IPS-15b (cell line): ENCODE results near the gene ATXN2.
"Not testable (repeated sequence)": the region's sequence is repeated elsewhere in the genome, so short reads cannot be mapped to it uniquely, and the experiment has no call there.

Experiments used
- H3K27me3 ChIP-seq: one replicate; pipeline ENCODE4 v1.6.1; 2013; ENCODE audit warnings: low read length; ENCODE audit not compliant: control insufficient read depth, insufficient read depth
- H3K36me3 ChIP-seq: one replicate; pipeline ENCODE4 v1.6.1; 2013; ENCODE audit warnings: low read length; ENCODE audit not compliant: control insufficient read depth, insufficient read depth
- H3K4me1 ChIP-seq: one replicate; pipeline ENCODE4 v1.6.1; 2013; ENCODE audit warnings: mild to moderate bottlenecking, low read length; ENCODE audit not compliant: control insufficient read depth, insufficient read depth
- H3K4me3 ChIP-seq: one replicate; pipeline ENCODE4 v1.5.1; 2013; ENCODE audit warnings: low read depth, low read length
- H3K9ac ChIP-seq: one replicate; pipeline ENCODE4 v1.6.1; 2013; ENCODE audit warnings: low read depth, mild to moderate bottlenecking, low read length
- H3K9me3 ChIP-seq: one replicate; pipeline ENCODE4 v1.6.1; 2013; ENCODE audit warnings: mild to moderate bottlenecking, low read length; ENCODE audit not compliant: control insufficient read depth, insufficient read depth

Gene ATXN2

GRCh38 chr12:111467857-111468241 is 131.3 kb downstream of the ATXN2 start:
- H3K36me3 ChIP-seq: peaks cover 9% of the 10 kb centered on the region
- no peak overlapping the region for H3K4me3 ChIP-seq
- no peak overlapping the region for H3K9ac ChIP-seq
- H3K9me3 ChIP-seq: no peaks in the 10 kb centered on the region
- no peaks in the 10 kb centered on the region for H3K4me1 ChIP-seq
- H3K27me3 ChIP-seq: no peaks in the 10 kb centered on the region

GRCh38 chr12:111467092-111467856 is 131.8 kb downstream of the ATXN2 start:
- peaks cover 9% of the 10 kb centered on the region for H3K36me3 ChIP-seq
- no peak overlapping the region for H3K4me3 ChIP-seq
- no peak overlapping the region for H3K9ac ChIP-seq
- H3K9me3 ChIP-seq: no peaks in the 10 kb centered on the region
- no peaks in the 10 kb centered on the region for H3K4me1 ChIP-seq
- no peaks in the 10 kb centered on the region for H3K27me3 ChIP-seq

- Histone ChIP-seq H3K27me3 (no peaks in the 10 kb centered on the region), H3K36me3 (no peaks in the 10 kb centered on the region), H3K9me3 (no peaks in the 10 kb centered on the region), H3K4me1 (no peaks in the 10 kb centered on the region), H3K9ac (no peak overlapping the region), H3K4me3 (no peak overlapping the region)
Observed at GRCh38 chr12:111462210-111462769, 136.8 kb downstream of the ATXN2 start.

GRCh38 chr12:111460111-111460510 is 139.0 kb downstream of the ATXN2 start:
- H3K36me3 ChIP-seq: peaks cover 12% of the 10 kb centered on the region
- H3K27me3 ChIP-seq, H3K9ac ChIP-seq, H3K4me1 ChIP-seq, H3K9me3 ChIP-seq, H3K4me3 ChIP-seq: not testable (repeated sequence)

GRCh38 chr12:111458546-111459172 is 140.5 kb downstream of the ATXN2 start:
- peaks cover 12% of the 10 kb centered on the region for H3K36me3 ChIP-seq
- no peaks in the 10 kb centered on the region for H3K27me3 ChIP-seq
- H3K4me1 ChIP-seq: no peaks in the 10 kb centered on the region
- H3K9me3 ChIP-seq: no peaks in the 10 kb centered on the region
- H3K4me3 ChIP-seq: no peak overlapping the region
- H3K9ac ChIP-seq: no peak overlapping the region

- Histone ChIP-seq H3K9me3 (no peaks in the 10 kb centered on the region), H3K4me1 (no peaks in the 10 kb centered on the region), H3K36me3 (peaks cover 12% of the 10 kb centered on the region), H3K4me3 (no peak overlapping the region), H3K27me3 (no peaks in the 10 kb centered on the region), H3K9ac (no peak overlapping the region)
Observed at GRCh38 chr12:111457577-111457976, 141.5 kb downstream of the ATXN2 start.

- Histone ChIP-seq H3K9ac (no peak overlapping the region), H3K9me3 (no peaks in the 10 kb centered on the region), H3K27me3 (no peaks in the 10 kb centered on the region), H3K4me1 (no peaks in the 10 kb centered on the region), H3K4me3 (no peak overlapping the region), H3K36me3 (peaks cover 12% of the 10 kb centered on the region)
Observed at GRCh38 chr12:111457071-111457470, 142.0 kb downstream of the ATXN2 start.

GRCh38 chr12:111455448-111456320 is 143.4 kb downstream of the ATXN2 start:
- Histone ChIP-seq H3K27me3 (no peaks in the 10 kb centered on the region), H3K36me3 (peaks cover 14% of the 10 kb centered on the region), H3K9me3 (no peaks in the 10 kb centered on the region), H3K9ac (no peak overlapping the region), H3K4me3 (no peak overlapping the region), H3K4me1 (no peaks in the 10 kb centered on the region)

- Histone ChIP-seq H3K4me3 (no peak overlapping the region), H3K9ac (no peak overlapping the region), H3K9me3 (no peaks in the 10 kb centered on the region), H3K27me3 (no peaks in the 10 kb centered on the region), H3K4me1 (no peaks in the 10 kb centered on the region), H3K36me3 (peaks cover 19% of the 10 kb centered on the region)
Observed at GRCh38 chr12:111454716-111455447, 144.2 kb downstream of the ATXN2 start.

GRCh38 chr12:111454311-111454710 is 144.8 kb downstream of the ATXN2 start:
- H3K4me3 ChIP-seq: no peak overlapping the region
- H3K36me3 ChIP-seq: peaks cover 19% of the 10 kb centered on the region
- H3K9ac ChIP-seq: no peak overlapping the region
- no peaks in the 10 kb centered on the region for H3K4me1 ChIP-seq
- no peaks in the 10 kb centered on the region for H3K27me3 ChIP-seq
- H3K9me3 ChIP-seq: no peaks in the 10 kb centered on the region
